ENCODE measurements around the gene RNF227. TPM values are rescaled to one million over a fixed set of nuclear protein-coding genes. Genes with fewer than 3 reads are reported as not detected.

Gene RNF227
- total and polyA plus RNA-seq, 2 experiments from 2014 or later: 0.42 to 1.4 TPM

GRCh38 chr17:7950578-7950977 lies 34.5 kb upstream of the RNF227 start (continued):
- TF ChIP-seq CTCF (conservative IDR thresholded peaks at IDR 0.05; ENCODE audit: low read depth in 2 of 2) (no peak), EZH2phosphoT487 (IDR thresholded peaks at IDR 0.05; ENCODE audit: unreplicated experiment) (no peak), EZH2 (IDR thresholded peaks at IDR 0.05; ENCODE audit: low read depth, unreplicated experiment) (no peak), CREB1 (CRISPR knock-in tag; IDR thresholded peaks at IDR 0.05; ENCODE audit: low read depth) (no peak), NANOG (IDR thresholded peaks at IDR 0.05; ENCODE audit: borderline replicate concordance) (no peak), REST (IDR thresholded peaks at IDR 0.05; ENCODE audit: unreplicated experiment) (no peak), ETS1 (IDR thresholded peaks at IDR 0.05) (no peak), ZNF331 (CRISPR knock-in tag; IDR thresholded peaks at IDR 0.05; ENCODE audit: low read depth) (no peak), ZNF114 (CRISPR knock-in tag; IDR thresholded peaks at IDR 0.05) (no peak)

- Histone ChIP-seq H3K36me3 (ENCODE audit: insufficient read depth) (peaks cover 3% of the 10 kb centered on the region), H3K27ac (ENCODE audit: low read depth) (no peak overlapping the region), H3K79me2 (replicated peaks; ENCODE audit: insufficient read depth) (no peaks in the 10 kb centered on the region), H4K20me1 (replicated peaks; ENCODE audit: insufficient read depth) (no peaks in the 10 kb centered on the region; the same call in 1 of the 2 replicates), H2AFZ (no peak overlapping the region), H3K4me3 (no peak overlapping the region), H3K27me3 (ENCODE audit: insufficient read depth) (no peaks in the 10 kb centered on the region), H3K4me1 (ENCODE audit: insufficient read depth) (no peaks in the 10 kb centered on the region), H3K9me2 (ENCODE audit: insufficient read depth) (no peaks in the 10 kb centered on the region), H3F3A (replicated peaks; ENCODE audit: low read depth) (no peaks in the 10 kb centered on the region), H3K4me2 (no peak overlapping the region)
- Mint-ChIP-seq H3K4me1 (no peaks in the 10 kb centered on the region), H3K27ac (no peak overlapping the region), H3K36me3 (ENCODE audit: low read depth) (peaks cover 60% of the 10 kb centered on the region), H3K27me3 (ENCODE audit: insufficient read depth, low read depth, poor library complexity) (peaks cover 5% of the 10 kb centered on the region), H3K9me3 (no peaks in the 10 kb centered on the region), H3K4me3 (no peak overlapping the region)
- DNase-seq (ENCODE audit: low spot score) (no peak), ATAC-seq (no peak)
- no peak for TF ChIP-seq JUNB (IDR thresholded peaks at IDR 0.05; ENCODE audit: unreplicated experiment)
- no peak for TF ChIP-seq NANOG (IDR thresholded peaks at IDR 0.05; ENCODE audit: borderline replicate concordance)
- no peak for TF ChIP-seq EZH2 (IDR thresholded peaks at IDR 0.05; ENCODE audit: low read depth, unreplicated experiment)
- no peak for TF ChIP-seq POLR2AphosphoS5 (IDR thresholded peaks at IDR 0.05; ENCODE audit: low read depth)
- no peak for TF ChIP-seq ZNF462 (CRISPR knock-in tag; IDR thresholded peaks at IDR 0.05)
Measured at GRCh38 chr17:7947651-7948050, 31.6 kb upstream of the RNF227 start.

Measured in GM23338 (cell line).